Ishikawa (cell line): Measurements from ENCODE around the gene CSNK1A1L.

ENCODE experiments used
- CEBPB ChIP-seq: IDR thresholded peaks from 2 replicates; pipeline ENCODE4 v1.6.1; 2012
- CREB1 ChIP-seq: IDR thresholded peaks from 2 replicates; pipeline ENCODE4 v1.6.1; 2012; ENCODE audit warnings: low read depth
- EGR1 ChIP-seq: IDR thresholded peaks from 2 replicates; pipeline ENCODE4 v1.6.1; 2012
- EP300 ChIP-seq: IDR thresholded peaks from 2 replicates; pipeline ENCODE4 v1.6.1; 2012; ENCODE audit warnings: borderline replicate concordance
- FOXM1 ChIP-seq: IDR thresholded peaks from 2 replicates; pipeline ENCODE4 v1.6.1; 2012; ENCODE audit warnings: low read depth, borderline replicate concordance
- MAX ChIP-seq: IDR thresholded peaks from 2 replicates; pipeline ENCODE4 v1.6.1; 2012
- NFIC ChIP-seq: IDR thresholded peaks from 2 replicates; pipeline ENCODE4 v1.6.1; 2012
- RAD21 ChIP-seq: IDR thresholded peaks from 2 replicates; pipeline ENCODE4 v1.6.1; 2012; ENCODE audit warnings: low read depth
- REST ChIP-seq: IDR thresholded peaks from 2 replicates; pipeline ENCODE4 v1.6.1; 2012; ENCODE audit warnings: low read depth, mild to moderate bottlenecking
- TAF1 ChIP-seq: IDR thresholded peaks from 2 replicates; pipeline ENCODE4 v1.6.1; 2012; ENCODE audit warnings: low read depth, mild to moderate bottlenecking
- TCF12 ChIP-seq: IDR thresholded peaks from 2 replicates; pipeline ENCODE4 v1.6.1; 2012; ENCODE audit warnings: low read depth
- TEAD4 ChIP-seq: IDR thresholded peaks from 2 replicates; pipeline ENCODE4 v1.6.1; 2012
- USF1 ChIP-seq: IDR thresholded peaks from 2 replicates; pipeline ENCODE4 v1.6.1; 2012
- YY1 ChIP-seq: IDR thresholded peaks from 2 replicates; pipeline ENCODE4 v1.6.1; 2012; ENCODE audit warnings: low read depth
- ZBTB7A ChIP-seq: IDR thresholded peaks from 2 replicates; pipeline ENCODE4 v1.6.1; 2012; ENCODE audit warnings: low read depth

Gene CSNK1A1L

GRCh38 chr13:37101201-37101600, 4.3 kb downstream of the CSNK1A1L start:
- no peak for TF ChIP-seq USF1
- no peak for TF ChIP-seq TEAD4
- TF ChIP-seq TCF12, result no peak
- no peak for TF ChIP-seq ZBTB7A
- TF ChIP-seq YY1, result no peak
- no peak for TF ChIP-seq FOXM1
- no peak for TF ChIP-seq EGR1
- TF ChIP-seq NFIC, result no peak
- TF ChIP-seq EP300, result no peak
- TF ChIP-seq RAD21, result no peak

DNA sequence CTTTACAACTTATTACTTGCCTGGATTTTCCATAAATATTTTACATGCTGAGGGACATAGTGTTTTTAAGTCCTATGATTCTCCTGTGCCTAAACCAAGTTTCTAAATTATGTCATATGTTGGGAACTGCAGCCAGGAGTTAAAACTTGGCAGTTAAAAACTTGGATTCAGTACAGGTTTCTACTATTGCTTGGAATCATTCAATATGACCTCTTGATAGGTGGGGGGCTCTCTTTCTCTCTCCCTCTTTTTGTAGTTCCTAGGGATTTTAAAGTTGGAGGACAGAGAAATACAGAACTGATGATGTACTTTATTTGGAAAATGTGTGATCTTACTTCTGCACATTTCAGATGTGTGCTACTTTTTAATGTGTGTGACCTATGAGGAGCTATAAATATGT, 4.7 kb downstream of the CSNK1A1L start:
- TF ChIP-seq TEAD4, result no peak
- no peak for TF ChIP-seq MAX
- TF ChIP-seq CEBPB, result no peak
- TF ChIP-seq EGR1, result no peak
- no peak for TF ChIP-seq CREB1
- TF ChIP-seq TCF12, result no peak
- TF ChIP-seq TAF1, result no peak
- TF ChIP-seq FOXM1, result no peak
- TF ChIP-seq YY1, result no peak
- TF ChIP-seq NFIC, result no peak

DNA sequence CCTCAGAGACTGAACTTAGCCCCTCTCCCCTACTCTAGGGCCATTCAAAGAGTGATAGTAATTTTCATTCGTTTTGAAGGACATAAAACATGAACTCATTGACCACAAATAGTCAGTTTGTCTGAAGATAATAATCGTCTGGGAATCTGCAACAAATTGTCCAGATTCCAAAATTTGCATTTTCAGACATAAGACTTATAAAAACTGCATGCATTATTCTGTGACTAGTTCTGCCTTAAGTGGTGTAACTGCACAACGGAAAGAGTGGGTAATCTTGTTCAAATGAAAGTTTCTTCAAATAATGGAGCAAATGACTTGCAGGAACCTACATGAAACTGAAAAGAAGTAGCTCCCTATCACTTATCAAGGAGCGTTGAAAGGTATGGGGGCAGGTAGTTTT, 8.4 kb downstream of the CSNK1A1L start:
- no peak for TF ChIP-seq USF1
- TF ChIP-seq CREB1, result no peak
- no peak for TF ChIP-seq REST
- no peak for TF ChIP-seq FOXM1
- TF ChIP-seq CEBPB, result no peak
- no peak for TF ChIP-seq NFIC
- no peak for TF ChIP-seq YY1
- no peak for TF ChIP-seq TCF12
- no peak for TF ChIP-seq RAD21
- no peak for TF ChIP-seq EP300
- TF ChIP-seq TEAD4, result no peak
- TF ChIP-seq ZBTB7A, result no peak
- no peak for TF ChIP-seq MAX
- TF ChIP-seq EGR1, result no peak
- TF ChIP-seq TAF1, result no peak

DNA sequence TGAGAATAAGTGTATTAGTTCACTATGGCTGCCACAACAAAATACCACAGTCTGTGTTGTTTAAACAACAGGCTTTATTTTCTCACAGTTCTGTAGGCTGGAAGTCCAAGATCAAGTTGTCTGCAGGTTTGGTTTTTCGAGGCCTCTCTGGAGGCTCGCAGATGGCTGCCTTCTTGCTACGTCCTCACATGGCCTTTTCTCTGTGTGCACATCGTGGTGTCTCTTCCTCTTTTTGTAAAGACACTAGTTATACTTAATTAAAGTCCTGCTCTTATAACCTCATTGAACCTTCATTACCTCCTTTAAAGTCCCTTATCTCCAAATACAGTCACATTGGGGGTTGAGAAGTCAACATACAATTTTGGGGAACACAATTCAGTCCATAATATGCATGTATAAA, 10.6 kb downstream of the CSNK1A1L start:
- TF ChIP-seq TAF1 (no peak), EP300 (no peak), TCF12 (no peak), ZBTB7A (no peak), CEBPB (no peak), MAX (no peak), EGR1 (no peak), NFIC (no peak)

DNA sequence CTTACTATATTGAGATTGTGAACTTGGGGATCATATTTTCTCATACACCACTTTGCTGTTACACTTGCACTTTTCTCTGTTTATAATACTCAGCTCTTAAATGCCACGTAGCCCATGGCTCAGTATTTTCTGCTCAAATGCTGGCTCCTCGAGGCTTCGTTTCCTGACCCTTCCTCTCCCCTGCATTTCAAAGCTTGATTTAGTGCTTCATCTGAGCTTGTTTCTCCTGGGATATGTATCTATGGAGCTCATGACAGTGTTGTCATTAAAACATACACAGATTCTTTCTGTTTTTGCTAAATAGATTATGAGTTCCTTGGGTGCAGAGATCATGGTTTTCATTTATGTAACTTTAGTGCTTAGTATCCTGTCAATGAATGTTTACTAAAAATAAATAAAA, 11.4 kb downstream of the CSNK1A1L start:
- TF ChIP-seq CREB1 (no peak), EGR1 (no peak), TAF1 (no peak), CEBPB (no peak), FOXM1 (no peak), MAX (no peak), EP300 (no peak)

DNA sequence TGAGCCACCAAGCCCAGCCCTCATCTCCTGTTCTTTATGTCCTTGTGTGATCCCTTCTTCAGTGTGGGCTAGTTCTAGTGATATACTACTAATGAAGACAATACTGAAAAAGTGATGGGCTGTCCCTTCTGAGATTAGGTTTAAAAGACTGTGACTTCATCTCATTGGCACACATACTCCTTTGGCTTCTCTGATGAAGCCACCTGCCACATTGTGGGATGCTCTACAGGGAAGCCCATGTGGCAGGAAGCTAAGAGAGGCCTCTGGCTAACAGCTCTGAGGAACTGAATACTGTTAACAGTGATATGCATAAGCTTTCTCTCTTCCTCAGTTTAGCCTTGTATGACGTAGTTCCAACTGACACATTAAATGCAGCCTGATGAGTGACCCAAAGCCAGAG, 13.6 kb downstream of the CSNK1A1L start:
- no peak for TF ChIP-seq CEBPB
- no peak for TF ChIP-seq TAF1
- TF ChIP-seq ZBTB7A, result no peak
- TF ChIP-seq REST, result no peak
- TF ChIP-seq TCF12, result no peak
- TF ChIP-seq EP300, result no peak
- TF ChIP-seq TEAD4, result no peak
- no peak for TF ChIP-seq MAX
- TF ChIP-seq USF1, result no peak
- TF ChIP-seq YY1, result no peak
- TF ChIP-seq NFIC, result no peak
- TF ChIP-seq RAD21, result no peak
- no peak for TF ChIP-seq EGR1
- no peak for TF ChIP-seq CREB1
- TF ChIP-seq FOXM1, result no peak
